Measurements from ENCODE around the gene ACTG1. TPM values are rescaled to one million over a fixed set of nuclear protein-coding genes. Genes with fewer than 3 reads are reported as not detected.

Gene ACTG1
- total and polyA plus RNA-seq, 7 donors, result 150 to 620 (median 405) TPM

- Histone ChIP-seq H3K27ac (no peak overlapping the region), H3K27me3 (ENCODE audit: insufficient read depth in 3 of 3, low read length in 2 of 3) (no peaks in the 10 kb centered on the region), H3K36me3 (ENCODE audit: insufficient read depth in 1 of 2, low read depth in 1 of 2) (no peaks in the 10 kb centered on the region), H3K4me3 (no peak overlapping the region), H3K9me3 (no peaks in the 10 kb centered on the region), H3K4me1 (no peaks in the 10 kb centered on the region)
- DNase-seq (no peak), ATAC-seq (no peak)
- TF ChIP-seq CTCF (IDR thresholded peaks at IDR 0.05), result no peak
- intact Hi-C loops (cut with DNase I), result no loop called here
- WGBS, 3 donors, result 13 to 25% (median 24%) methylated on average over 8 of the region's 8 CpGs
These were observed 17.8 kb downstream of the ACTG1 start for GRCh38 chr17:81494626-81495377.

- no peaks in the 10 kb centered on the region for H3K36me3 ChIP-seq (ENCODE audit: insufficient read depth in 1 of 2, low read depth in 1 of 2)
- H3K9me3 ChIP-seq, result no peaks in the 10 kb centered on the region
- TF ChIP-seq CTCF (IDR thresholded peaks at IDR 0.05), result no peak
- no peak overlapping the region for H3K4me3 ChIP-seq
- intact Hi-C loops (cut with DNase I), result no loop called here
- ATAC-seq, result no peak
- no peaks in the 10 kb centered on the region for H3K27me3 ChIP-seq (ENCODE audit: insufficient read depth in 3 of 3, low read length in 2 of 3)
- no peak for DNase-seq
- no peaks in the 10 kb centered on the region for H3K4me1 ChIP-seq
- 90 to 91% (median 91%) methylated on average over 16 of the region's 16 CpGs for WGBS, 3 donors
- H3K27ac ChIP-seq, result no peak overlapping the region
These were observed 19.2 kb downstream of the ACTG1 start for GRCh38 chr17:81493198-81494038.

- Histone ChIP-seq H3K4me3 (no peak overlapping the region), H3K4me1 (no peaks in the 10 kb centered on the region), H3K36me3 (ENCODE audit: insufficient read depth in 1 of 2, low read depth in 1 of 2) (no peaks in the 10 kb centered on the region), H3K9me3 (no peaks in the 10 kb centered on the region), H3K27me3 (ENCODE audit: insufficient read depth in 3 of 3, low read length in 2 of 3) (no peaks in the 10 kb centered on the region), H3K27ac (no peak overlapping the region)
- WGBS, 3 donors, result 89 to 91% (median 89%) methylated on average over 9 of the region's 9 CpGs
- no peak for TF ChIP-seq CTCF (IDR thresholded peaks at IDR 0.05)
- intact Hi-C loops (cut with DNase I), result no loop called here
- DNase-seq, result no peak
- no peak for ATAC-seq
These were observed 19.9 kb downstream of the ACTG1 start for GRCh38 chr17:81492706-81493105.

DNA sequence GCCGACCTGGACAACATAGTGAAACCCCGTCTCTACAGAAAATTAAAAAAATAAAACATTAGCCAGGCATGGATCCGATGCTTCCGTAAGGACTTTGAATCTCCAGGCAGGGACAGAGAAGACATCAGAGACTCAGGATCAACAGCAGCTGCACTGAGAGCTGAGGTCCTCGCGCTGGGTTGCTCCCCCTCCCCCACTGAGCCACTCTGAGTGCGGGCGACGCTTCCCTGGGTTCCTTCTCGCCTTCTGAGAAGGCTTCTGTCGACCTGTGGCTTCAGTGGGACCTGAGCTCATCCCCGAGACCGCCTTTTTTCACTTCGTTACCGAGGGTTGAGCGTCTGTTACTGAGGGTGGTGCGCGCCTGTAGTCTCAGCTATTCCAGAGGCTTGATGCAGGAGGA is 20.4 kb downstream of the ACTG1 start:
- intact Hi-C loops (cut with DNase I), result no loop called here

More for the DNA sequence above, 20.4 kb downstream of the ACTG1 start:
- H3K27ac ChIP-seq, result no peak overlapping the region
- no peak for DNase-seq
- no peak for TF ChIP-seq CTCF (IDR thresholded peaks at IDR 0.05)
- no peak overlapping the region for H3K4me3 ChIP-seq
- no peaks in the 10 kb centered on the region for H3K27me3 ChIP-seq (ENCODE audit: insufficient read depth in 3 of 3, low read length in 2 of 3)
- no peaks in the 10 kb centered on the region for H3K9me3 ChIP-seq
- H3K4me1 ChIP-seq, result peaks cover 4% of the 10 kb centered on the region
- no peak for ATAC-seq
- WGBS, 3 donors, result 51 to 57% (median 53%) methylated on average over 18 of the region's 18 CpGs
- H3K36me3 ChIP-seq (ENCODE audit: insufficient read depth in 1 of 2, low read depth in 1 of 2), result no peaks in the 10 kb centered on the region

Measured in psoas muscle (tissue), 8 donors.